DND-41 (cell line): ENCODE results near the gene RNF223.

Experiments
- ATAC-seq: fragments of 200-7000 bp; cut with Tn5 transposase; 3 replicates; pipeline ENCODE4 v1.9.1; 2021; ENCODE audit warnings: low read depth; ENCODE audit not compliant: insufficient read depth
- DNase-seq: peaks from one replicate; pipeline ENCODE4 v3.0.0-alpha.2; 2020
- H2AFZ ChIP-seq: 2 replicates; pipeline ENCODE4 v1.6.0; 2012; ENCODE audit warnings: low read depth, low read length
- H3K27ac ChIP-seq: 2 replicates; pipeline ENCODE4 v1.5.1; 2012; ENCODE audit warnings: low read length, inconsistent platforms
- H3K27me3 ChIP-seq: fragments of 200-600 bp; sonication (generic); 2 replicates; pipeline ENCODE4 v1.6.0; 2012; ENCODE audit warnings: low read length, mild to moderate bottlenecking, inconsistent platforms; ENCODE audit not compliant: insufficient read depth, poor library complexity
- H3K36me3 ChIP-seq: 2 replicates; pipeline ENCODE4 v1.5.1; 2012; ENCODE audit warnings: low read length, inconsistent platforms; ENCODE audit not compliant: insufficient read depth
- H3K4me1 ChIP-seq: 2 replicates; pipeline ENCODE4 v1.5.1; 2012; ENCODE audit warnings: mild to moderate bottlenecking, low read length; ENCODE audit not compliant: insufficient read depth
- H3K4me2 ChIP-seq: 2 replicates; pipeline ENCODE4 v1.6.0; 2012; ENCODE audit warnings: mild to moderate bottlenecking, moderate library complexity, low read length, inconsistent platforms; ENCODE audit not compliant: insufficient read depth
- H3K4me3 ChIP-seq, 2 experiments: fragments of 200-600 bp in 1 of 2; shearing (Covaris generic) in 1 of 2; 2 replicates each; pipeline ENCODE4 v1.5.1; 2012 to 2016; ENCODE audit warnings: inconsistent platforms in 2 of 2, low read length in 2 of 2, mild to moderate bottlenecking in 2 of 2, low read depth in 1 of 2, moderate library complexity in 1 of 2
- H3K79me2 ChIP-seq: 2 replicates; pipeline ENCODE4 v1.6.0; 2012; ENCODE audit warnings: low read length, inconsistent platforms; ENCODE audit not compliant: insufficient read depth
- H3K9ac ChIP-seq: 2 replicates; pipeline ENCODE4 v1.6.0; 2012; ENCODE audit warnings: low read depth, mild to moderate bottlenecking, inconsistent platforms, low read length, moderate library complexity
- H3K9me3 ChIP-seq: 2 replicates; pipeline ENCODE4 v1.5.1; 2012; ENCODE audit warnings: low read length, moderate library complexity, mild to moderate bottlenecking, inconsistent platforms; ENCODE audit not compliant: insufficient read depth, severe bottlenecking
- H4K20me1 ChIP-seq: 2 replicates; pipeline ENCODE4 v1.6.0; 2012; ENCODE audit warnings: low read length; ENCODE audit not compliant: insufficient read depth
- EZH2 ChIP-seq: IDR thresholded peaks from 3 replicates; pipeline ENCODE4 v1.6.1; 2012; ENCODE audit warnings: borderline replicate concordance, low read depth, mild to moderate bottlenecking, moderate library complexity, low read length, inconsistent platforms; ENCODE audit not compliant: severe bottlenecking
- TF ChIP-seq, protein P1 (sequence below): IDR thresholded peaks from 2 replicates; pipeline ENCODE4 v1.5.1; 2012; ENCODE audit warnings: borderline replicate concordance, low read length, moderate library complexity, mild to moderate bottlenecking; ENCODE audit not compliant: poor library complexity, severe bottlenecking; ENCODE audit errors: extremely low read depth

The RNF223 gene

DNA sequence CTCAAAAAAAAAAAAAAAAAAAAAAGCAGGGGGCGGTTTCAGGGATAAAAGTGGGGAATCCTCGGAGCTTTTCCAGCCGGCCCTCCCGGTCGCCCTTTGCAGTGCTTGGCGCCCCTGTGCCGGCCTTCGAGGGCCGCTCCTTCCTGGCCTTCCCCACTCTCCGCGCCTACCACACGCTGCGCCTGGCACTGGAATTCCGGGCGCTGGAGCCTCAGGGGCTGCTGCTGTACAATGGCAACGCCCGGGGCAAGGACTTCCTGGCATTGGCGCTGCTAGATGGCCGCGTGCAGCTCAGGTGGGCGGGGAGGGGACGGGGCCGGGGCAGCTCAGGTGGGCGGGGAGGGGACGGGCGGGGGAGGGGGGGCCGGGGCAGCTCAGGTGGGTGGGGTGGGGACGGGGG, 25.3 kb downstream of the RNF223 start:
- ATAC-seq (no peak), DNase-seq (no peak)
- H3K4me3 ChIP-seq: no peak overlapping the region
- H3K36me3 ChIP-seq: peaks cover 22% of the 10 kb centered on the region
- no peak overlapping the region for H2AFZ ChIP-seq
- no peak overlapping the region for H3K27ac ChIP-seq
- no peaks in the 10 kb centered on the region for H3K27me3 ChIP-seq
- no peak for TF ChIP-seq EZH2
- TF ChIP-seq, protein P1, sequence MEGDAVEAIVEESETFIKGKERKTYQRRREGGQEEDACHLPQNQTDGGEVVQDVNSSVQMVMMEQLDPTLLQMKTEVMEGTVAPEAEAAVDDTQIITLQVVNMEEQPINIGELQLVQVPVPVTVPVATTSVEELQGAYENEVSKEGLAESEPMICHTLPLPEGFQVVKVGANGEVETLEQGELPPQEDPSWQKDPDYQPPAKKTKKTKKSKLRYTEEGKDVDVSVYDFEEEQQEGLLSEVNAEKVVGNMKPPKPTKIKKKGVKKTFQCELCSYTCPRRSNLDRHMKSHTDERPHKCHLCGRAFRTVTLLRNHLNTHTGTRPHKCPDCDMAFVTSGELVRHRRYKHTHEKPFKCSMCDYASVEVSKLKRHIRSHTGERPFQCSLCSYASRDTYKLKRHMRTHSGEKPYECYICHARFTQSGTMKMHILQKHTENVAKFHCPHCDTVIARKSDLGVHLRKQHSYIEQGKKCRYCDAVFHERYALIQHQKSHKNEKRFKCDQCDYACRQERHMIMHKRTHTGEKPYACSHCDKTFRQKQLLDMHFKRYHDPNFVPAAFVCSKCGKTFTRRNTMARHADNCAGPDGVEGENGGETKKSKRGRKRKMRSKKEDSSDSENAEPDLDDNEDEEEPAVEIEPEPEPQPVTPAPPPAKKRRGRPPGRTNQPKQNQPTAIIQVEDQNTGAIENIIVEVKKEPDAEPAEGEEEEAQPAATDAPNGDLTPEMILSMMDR: no peak
- no peak overlapping the region for H3K4me2 ChIP-seq
- peaks cover 9% of the 10 kb centered on the region for H4K20me1 ChIP-seq
- no peaks in the 10 kb centered on the region for H3K9me3 ChIP-seq
- H3K79me2 ChIP-seq: no peaks in the 10 kb centered on the region
- no peaks in the 10 kb centered on the region for H3K4me1 ChIP-seq
- no peak overlapping the region for H3K9ac ChIP-seq

DNA sequence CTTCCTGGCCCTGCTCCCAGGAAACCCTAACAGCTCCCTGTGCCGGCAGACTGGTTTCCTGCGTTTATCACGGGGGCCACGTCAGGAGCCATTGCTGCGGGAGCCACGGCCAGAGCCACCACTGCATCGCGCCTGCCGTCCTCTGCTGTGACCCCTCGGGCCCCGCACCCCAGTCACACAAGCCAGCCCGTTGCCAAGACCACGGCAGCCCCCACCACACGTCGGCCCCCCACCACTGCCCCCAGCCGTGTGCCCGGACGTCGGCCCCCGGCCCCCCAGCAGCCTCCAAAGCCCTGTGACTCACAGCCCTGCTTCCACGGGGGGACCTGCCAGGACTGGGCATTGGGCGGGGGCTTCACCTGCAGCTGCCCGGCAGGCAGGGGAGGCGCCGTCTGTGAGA, 26.1 kb downstream of the RNF223 start:
- ATAC-seq: no peak
- no peak overlapping the region for H2AFZ ChIP-seq
- H4K20me1 ChIP-seq: peaks cover 9% of the 10 kb centered on the region; the same call in 1 of the 2 replicates
- H3K4me1 ChIP-seq: no peaks in the 10 kb centered on the region
- H3K9ac ChIP-seq: no peak overlapping the region
- H3K36me3 ChIP-seq: peaks cover 22% of the 10 kb centered on the region
- H3K4me2 ChIP-seq: no peak overlapping the region
- DNase-seq: no peak
- no peaks in the 10 kb centered on the region for H3K9me3 ChIP-seq
- H3K79me2 ChIP-seq: no peaks in the 10 kb centered on the region
- H3K27ac ChIP-seq: no peak overlapping the region
- TF ChIP-seq EZH2: no peak
- TF ChIP-seq, protein P1: no peak
- H3K4me3 ChIP-seq: no peak overlapping the region
- H3K27me3 ChIP-seq: no peaks in the 10 kb centered on the region

DNA sequence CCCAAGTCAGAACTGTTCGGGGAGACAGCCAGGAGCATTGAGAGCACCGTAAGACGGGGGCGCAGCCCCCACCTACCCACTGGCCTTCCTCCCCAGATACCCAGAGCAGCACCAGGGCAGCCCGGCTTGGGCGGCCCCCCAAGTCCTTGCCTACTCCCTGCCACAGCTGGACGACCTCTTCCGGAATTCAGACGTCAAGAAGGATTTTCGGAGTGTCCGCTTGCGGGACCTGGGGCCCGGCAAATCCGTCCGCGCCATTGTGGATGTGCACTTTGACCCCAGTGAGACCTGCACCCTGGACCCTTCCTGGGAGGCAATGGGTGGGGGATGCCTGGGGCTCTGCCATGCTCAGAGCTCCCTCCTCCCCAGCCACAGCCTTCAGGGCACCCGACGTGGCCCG, 26.7 kb downstream of the RNF223 start:
- Histone ChIP-seq H3K79me2 (no peaks in the 10 kb centered on the region), H3K9ac (no peak overlapping the region), H4K20me1 (peaks cover 9% of the 10 kb centered on the region; the same call in 1 of the 2 replicates), H3K36me3 (peaks cover 21% of the 10 kb centered on the region), H2AFZ (no peak overlapping the region), H3K4me3 (no peak overlapping the region), H3K27me3 (no peaks in the 10 kb centered on the region), H3K9me3 (no peaks in the 10 kb centered on the region), H3K4me1 (no peaks in the 10 kb centered on the region), H3K27ac (no peak overlapping the region), H3K4me2 (no peak overlapping the region)
- DNase-seq: no peak
- ATAC-seq: no peak
- TF ChIP-seq, protein P1: no peak
- no peak for TF ChIP-seq EZH2

DNA sequence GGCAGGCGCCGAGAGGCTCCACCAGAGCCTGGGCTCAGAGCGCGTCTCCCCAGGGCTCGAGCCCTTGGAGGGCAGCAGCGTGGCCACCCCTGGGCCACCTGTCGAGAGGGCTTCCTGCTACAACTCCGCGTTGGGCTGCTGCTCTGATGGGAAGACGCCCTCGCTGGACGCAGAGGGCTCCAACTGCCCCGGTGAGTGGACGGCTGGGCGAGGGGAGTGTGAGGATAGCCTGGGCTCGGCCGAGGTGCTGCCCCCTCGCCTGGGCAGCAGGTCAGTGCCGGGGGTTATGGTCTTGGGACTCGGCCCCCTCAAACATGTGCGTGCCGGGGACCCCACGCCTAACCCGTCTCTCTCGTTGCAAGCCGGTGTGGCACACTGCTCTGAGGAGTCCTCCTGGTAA, 27.3 kb downstream of the RNF223 start:
- TF ChIP-seq, protein P1: no peak
- TF ChIP-seq EZH2: no peak
- Histone ChIP-seq H3K27ac (no peak overlapping the region), H3K79me2 (no peaks in the 10 kb centered on the region), H3K4me3 (no peak overlapping the region), H3K9me3 (no peaks in the 10 kb centered on the region), H4K20me1 (peaks cover 15% of the 10 kb centered on the region; the same call in 1 of the 2 replicates), H3K4me2 (no peak overlapping the region), H2AFZ (no peak overlapping the region), H3K36me3 (peaks cover 17% of the 10 kb centered on the region), H3K4me1 (no peaks in the 10 kb centered on the region), H3K27me3 (no peaks in the 10 kb centered on the region), H3K9ac (no peak overlapping the region)
- ATAC-seq (no peak), DNase-seq (no peak)
